T-helper 2 cell treated with Interferon-gamma antibody and Interleukin-4, amounts not matched to agents 5 μg/mL and 100 μg/mL, for 36 hours (primary cell): ENCODE data around the gene CCNDBP1.
"Not testable (repeated sequence)": the region's sequence is repeated elsewhere in the genome, so short reads cannot be mapped to it uniquely, and the experiment has no call there.

ENCODE experiments used
- DNase-seq: peaks from one replicate; pipeline ENCODE4 v3.0.0; 2021; ENCODE audit warnings: low spot score
- H3K27ac Mint-ChIP-seq: one replicate; pipeline ENCODE4 v1.8.0; 2021; ENCODE audit warnings: mild to moderate bottlenecking, mixed read lengths
- H3K27me3 Mint-ChIP-seq: one replicate; pipeline ENCODE4 v1.8.0; 2021; ENCODE audit warnings: low read depth, mixed read lengths
- H3K36me3 Mint-ChIP-seq: one replicate; pipeline ENCODE4 v1.8.0; 2021; ENCODE audit warnings: low read depth, mixed read lengths
- H3K4me1 Mint-ChIP-seq: one replicate; pipeline ENCODE4 v1.8.0; 2021; ENCODE audit warnings: low read depth, mixed read lengths
- H3K4me3 Mint-ChIP-seq: one replicate; pipeline ENCODE4 v1.8.0; 2022; ENCODE audit warnings: mild to moderate bottlenecking, moderate library complexity, mixed read lengths
- H3K9me3 Mint-ChIP-seq: one replicate; pipeline ENCODE4 v1.8.0; 2021; ENCODE audit warnings: mixed read lengths

CCNDBP1 gene

GRCh38 chr15:43215961-43216360 lies 30.8 kb downstream of the CCNDBP1 start:
- H3K9me3 Mint-ChIP-seq = peaks cover 4% of the 10 kb centered on the region
- no peaks in the 10 kb centered on the region for H3K36me3 Mint-ChIP-seq
- peaks cover 4% of the 10 kb centered on the region for H3K27me3 Mint-ChIP-seq
- H3K4me1 Mint-ChIP-seq = no peaks in the 10 kb centered on the region
- no peak for DNase-seq
- no peak overlapping the region for H3K4me3 Mint-ChIP-seq
- H3K27ac Mint-ChIP-seq = no peak overlapping the region

- H3K9me3 Mint-ChIP-seq = peaks cover 4% of the 10 kb centered on the region
- peaks cover 13% of the 10 kb centered on the region for H3K27me3 Mint-ChIP-seq
- no peak overlapping the region for H3K27ac Mint-ChIP-seq
- no peaks in the 10 kb centered on the region for H3K36me3 Mint-ChIP-seq
- DNase-seq = no peak
- no peak overlapping the region for H3K4me3 Mint-ChIP-seq
- no peaks in the 10 kb centered on the region for H3K4me1 Mint-ChIP-seq
Observed at GRCh38 chr15:43218908-43219706, 33.9 kb downstream of the CCNDBP1 start.

- no peak overlapping the region for H3K27ac Mint-ChIP-seq
Observed at GRCh38 chr15:43219929-43220928, 35.0 kb downstream of the CCNDBP1 start.

GRCh38 chr15:43220991-43221403 lies 35.8 kb downstream of the CCNDBP1 start, which contains the start of gene EPB42:
TSS of gene EPB42 (minus strand) at chr15:43221018. CDS start at chr15:43220825, 193 bp downstream.
- no peak for DNase-seq
- H3K27ac Mint-ChIP-seq = no peak within 1 kb of the TSS
- no peaks in the 10 kb centered on the region for H3K36me3 Mint-ChIP-seq
- no peak within 1 kb of the TSS for H3K4me3 Mint-ChIP-seq
- peaks cover 4% of the 10 kb centered on the region for H3K9me3 Mint-ChIP-seq
- peaks cover 5% of the 10 kb centered on the region for H3K4me1 Mint-ChIP-seq
- H3K27me3 Mint-ChIP-seq = peaks cover 18% of the 10 kb centered on the region

More at GRCh38 chr15:43219929-43220928, 35.0 kb downstream of the CCNDBP1 start:
- Mint-ChIP-seq H3K27me3 (peaks cover 18% of the 10 kb centered on the region), H3K9me3 (peaks cover 4% of the 10 kb centered on the region), H3K36me3 (no peaks in the 10 kb centered on the region), H3K4me3 (no peak overlapping the region), H3K4me1 (no peaks in the 10 kb centered on the region)
- no peak for DNase-seq

- Mint-ChIP-seq H3K4me1 (peaks cover 5% of the 10 kb centered on the region), H3K27me3 (peaks cover 18% of the 10 kb centered on the region), H3K36me3 (no peaks in the 10 kb centered on the region), H3K9me3 (peaks cover 4% of the 10 kb centered on the region), H3K27ac (no peak overlapping the region), H3K4me3 (no peak overlapping the region)
- DNase-seq = no peak
Observed at GRCh38 chr15:43221422-43221821, 36.2 kb downstream of the CCNDBP1 start.

- DNase-seq = peak; percentile 37
- no peak overlapping the region for H3K27ac Mint-ChIP-seq
- H3K4me3 Mint-ChIP-seq = no peak overlapping the region
Observed at GRCh38 chr15:43225201-43225949, 40.2 kb downstream of the CCNDBP1 start.

GRCh38 chr15:43225950-43226255 lies 40.7 kb downstream of the CCNDBP1 start:
- not testable (repeated sequence) for DNase-seq, H3K4me3 Mint-ChIP-seq, H3K36me3 Mint-ChIP-seq, H3K4me1 Mint-ChIP-seq, H3K27ac Mint-ChIP-seq, H3K9me3 Mint-ChIP-seq
- H3K27me3 Mint-ChIP-seq = peaks cover 14% of the 10 kb centered on the region

More at GRCh38 chr15:43225201-43225949, 40.2 kb downstream of the CCNDBP1 start:
- Mint-ChIP-seq H3K27me3 (peaks cover 14% of the 10 kb centered on the region), H3K9me3 (no peaks in the 10 kb centered on the region), H3K4me1 (peaks cover 5% of the 10 kb centered on the region), H3K36me3 (no peaks in the 10 kb centered on the region)

GRCh38 chr15:43226436-43227305 lies 41.5 kb downstream of the CCNDBP1 start:
- H3K27ac Mint-ChIP-seq = no peak overlapping the region
- H3K9me3 Mint-ChIP-seq = no peaks in the 10 kb centered on the region
- peaks cover 14% of the 10 kb centered on the region for H3K27me3 Mint-ChIP-seq

GRCh38 chr15:43229977-43230376 lies 44.8 kb downstream of the CCNDBP1 start:
- Mint-ChIP-seq H3K9me3 (no peaks in the 10 kb centered on the region), H3K4me1 (peaks cover 9% of the 10 kb centered on the region), H3K4me3 (no peak overlapping the region), H3K27ac (no peak overlapping the region), H3K27me3 (no peaks in the 10 kb centered on the region), H3K36me3 (no peaks in the 10 kb centered on the region)
- no peak for DNase-seq

More at GRCh38 chr15:43226436-43227305, 41.5 kb downstream of the CCNDBP1 start:
- Mint-ChIP-seq H3K4me3 (no peak overlapping the region), H3K36me3 (no peaks in the 10 kb centered on the region), H3K4me1 (peaks cover 5% of the 10 kb centered on the region)
- DNase-seq = no peak

- H3K27me3 Mint-ChIP-seq = no peaks in the 10 kb centered on the region
- H3K4me3 Mint-ChIP-seq = no peak overlapping the region
- H3K9me3 Mint-ChIP-seq = no peaks in the 10 kb centered on the region
- DNase-seq = no peak
- no peak overlapping the region for H3K27ac Mint-ChIP-seq
- peaks cover 7% of the 10 kb centered on the region for H3K4me1 Mint-ChIP-seq
- no peaks in the 10 kb centered on the region for H3K36me3 Mint-ChIP-seq
Observed at GRCh38 chr15:43230640-43231115, 45.5 kb downstream of the CCNDBP1 start.

GRCh38 chr15:43232289-43232874 lies 47.2 kb downstream of the CCNDBP1 start:
- no peaks in the 10 kb centered on the region for H3K27me3 Mint-ChIP-seq
- no peak overlapping the region for H3K4me3 Mint-ChIP-seq
- no peak for DNase-seq
- peaks cover 4% of the 10 kb centered on the region for H3K4me1 Mint-ChIP-seq
- H3K27ac Mint-ChIP-seq = no peak overlapping the region
- H3K9me3 Mint-ChIP-seq = no peaks in the 10 kb centered on the region
- no peaks in the 10 kb centered on the region for H3K36me3 Mint-ChIP-seq

- H3K9me3 Mint-ChIP-seq = no peaks in the 10 kb centered on the region
- H3K4me3 Mint-ChIP-seq = no peak overlapping the region
- peaks cover 17% of the 10 kb centered on the region for H3K4me1 Mint-ChIP-seq
- H3K27ac Mint-ChIP-seq = no peak overlapping the region
- H3K27me3 Mint-ChIP-seq = no peaks in the 10 kb centered on the region
- DNase-seq = no peak
- H3K36me3 Mint-ChIP-seq = no peaks in the 10 kb centered on the region
Observed at GRCh38 chr15:43235536-43235935, 50.3 kb downstream of the CCNDBP1 start.
